ENCODE results near the gene RAB6A. TPM values are rescaled to one million over a fixed set of nuclear protein-coding genes. Genes with fewer than 3 reads are reported as not detected.
A peak's percentile ranks its signal among the peaks of the same experiment; 100 is the strongest.

Gene RAB6A
- 51.5 TPM for polyA plus RNA-seq (2013)

- Histone ChIP-seq H3K4me1 (ENCODE audit: control extremely low read depth in 1 of 4, control insufficient read depth in 4 of 4, insufficient read depth in 4 of 4, low read length in 3 of 4) (peaks cover 0 to 19% (median 11%) of the 10 kb centered on the region in 4 experiments), H3K4me3 (ENCODE audit: control insufficient read depth in 1 of 7, extremely low read depth in 1 of 7, insufficient read depth in 4 of 7, low read depth in 2 of 7, low read length in 6 of 7) (peak within 1 kb of the TSS; percentile 82 to 97 (median 94)), H3K27me3 (replicated peaks in 2 of 5; ENCODE audit: control insufficient read depth in 4 of 5, insufficient read depth in 5 of 5, low read length in 4 of 5) (no peaks in the 10 kb centered on the region), H3K9me3 (ENCODE audit: control extremely low read depth in 1 of 5, control insufficient read depth in 4 of 5, insufficient read depth in 2 of 5, low read depth in 1 of 5, low read length in 4 of 5) (no peaks in the 10 kb centered on the region), H3K27ac (ENCODE audit: insufficient read depth in 1 of 2, low read depth in 1 of 2, low read length in 2 of 2, poor library complexity in 1 of 2, severe bottlenecking in 2 of 2) (peak within 1 kb of the TSS; percentile 33 to 87), H3K36me3 (ENCODE audit: control insufficient read depth in 4 of 4, insufficient read depth in 4 of 4, low read length in 3 of 4) (no peaks in the 10 kb centered on the region)
- peak; percentile 100 for DNase-seq
- WGBS (ENCODE audit: insufficient coverage): 0% methylated on average over 61 of the region's 74 CpGs
- ChIA-PET CTCF (interaction anchor here (1.2 to 4.8 kb wide), 3 partner anchors 17 to 99 kb away, joined by 5 to 28 read pairs (median 7); no protein-coding TSS in a partner anchor), POLR2A (interaction anchor here (1.1 to 1.5 kb wide), 3 partner anchors 8 to 119 kb away, joined by 3 to 10 read pairs (median 3); no protein-coding TSS in a partner anchor)
Measured at GRCh38 chr11:73760679-73761402, at the start of gene RAB6A. RAB6A (minus strand) TSS chr11:73761074; CDS start chr11:73760635, 439 bp downstream.

- Histone ChIP-seq H3K4me1 (ENCODE audit: control extremely low read depth in 1 of 4, control insufficient read depth in 4 of 4, insufficient read depth in 4 of 4, low read length in 3 of 4) (no peaks in the 10 kb centered on the region), H3K36me3 (ENCODE audit: control insufficient read depth in 4 of 4, insufficient read depth in 4 of 4, low read length in 3 of 4) (peaks cover 7 to 13% (median 8%) of the 10 kb centered on the region in 4 experiments), H3K27me3 (replicated peaks in 2 of 5; ENCODE audit: control insufficient read depth in 4 of 5, insufficient read depth in 5 of 5, low read length in 4 of 5) (no peaks in the 10 kb centered on the region), H3K9me3 (ENCODE audit: control extremely low read depth in 1 of 5, control insufficient read depth in 4 of 5, insufficient read depth in 2 of 5, low read depth in 1 of 5, low read length in 4 of 5) (no peaks in the 10 kb centered on the region), H3K4me3 (ENCODE audit: control insufficient read depth in 1 of 7, extremely low read depth in 1 of 7, insufficient read depth in 4 of 7, low read depth in 2 of 7, low read length in 6 of 7) (no peak overlapping the region), H3K27ac (ENCODE audit: insufficient read depth in 1 of 2, low read depth in 1 of 2, low read length in 2 of 2, poor library complexity in 1 of 2, severe bottlenecking in 2 of 2) (no peak overlapping the region)
- ChIA-PET CTCF (interaction anchor here (1.0 kb wide), 1 partner anchor 8 kb away, joined by 3 read pairs; no protein-coding TSS in a partner anchor), POLR2A (no interaction called here)
- no CpG with 5 or more reads among the region's 1 CpG for WGBS (ENCODE audit: insufficient coverage)
- no peak for DNase-seq
Measured at GRCh38 chr11:73810637-73811036, 49.8 kb upstream of the RAB6A start.

GRCh38 chr11:73808052-73808451 lies 47.2 kb upstream of the RAB6A start:
- POLR2A ChIA-PET: no interaction called here
- no peak for DNase-seq
- no peak overlapping the region for H3K27ac ChIP-seq (ENCODE audit: insufficient read depth in 1 of 2, low read depth in 1 of 2, low read length in 2 of 2, poor library complexity in 1 of 2, severe bottlenecking in 2 of 2)
- H3K4me1 ChIP-seq (ENCODE audit: control extremely low read depth in 1 of 4, control insufficient read depth in 4 of 4, insufficient read depth in 4 of 4, low read length in 3 of 4): no peaks in the 10 kb centered on the region
- CTCF ChIA-PET: interaction anchor here (1.0 kb wide), 1 partner anchor 20 kb away, joined by 3 read pairs; no protein-coding TSS in a partner anchor
- no peaks in the 10 kb centered on the region for H3K9me3 ChIP-seq (ENCODE audit: control extremely low read depth in 1 of 5, control insufficient read depth in 4 of 5, insufficient read depth in 2 of 5, low read depth in 1 of 5, low read length in 4 of 5)
- no CpG with 5 or more reads among the region's 1 CpG for WGBS (ENCODE audit: insufficient coverage)
- H3K36me3 ChIP-seq (ENCODE audit: control insufficient read depth in 4 of 4, insufficient read depth in 4 of 4, low read length in 3 of 4): peaks cover 7 to 12% (median 8%) of the 10 kb centered on the region in 4 experiments
- no peaks in the 10 kb centered on the region for H3K27me3 ChIP-seq (replicated peaks in 2 of 5; ENCODE audit: control insufficient read depth in 4 of 5, insufficient read depth in 5 of 5, low read length in 4 of 5)
- H3K4me3 ChIP-seq (ENCODE audit: control insufficient read depth in 1 of 7, extremely low read depth in 1 of 7, insufficient read depth in 4 of 7, low read depth in 2 of 7, low read length in 6 of 7): no peak overlapping the region

- Histone ChIP-seq H3K4me1 (ENCODE audit: control extremely low read depth in 1 of 4, control insufficient read depth in 4 of 4, insufficient read depth in 4 of 4, low read length in 3 of 4) (no peaks in the 10 kb centered on the region), H3K4me3 (ENCODE audit: control insufficient read depth in 1 of 7, extremely low read depth in 1 of 7, insufficient read depth in 4 of 7, low read depth in 2 of 7, low read length in 6 of 7) (no peak overlapping the region), H3K27me3 (replicated peaks in 2 of 5; ENCODE audit: control insufficient read depth in 4 of 5, insufficient read depth in 5 of 5, low read length in 4 of 5) (no peaks in the 10 kb centered on the region), H3K27ac (ENCODE audit: insufficient read depth in 1 of 2, low read depth in 1 of 2, low read length in 2 of 2, poor library complexity in 1 of 2, severe bottlenecking in 2 of 2) (no peak overlapping the region), H3K36me3 (ENCODE audit: control insufficient read depth in 4 of 4, insufficient read depth in 4 of 4, low read length in 3 of 4) (peaks cover 4 to 12% (median 8%) of the 10 kb centered on the region in 4 experiments), H3K9me3 (ENCODE audit: control extremely low read depth in 1 of 5, control insufficient read depth in 4 of 5, insufficient read depth in 2 of 5, low read depth in 1 of 5, low read length in 4 of 5) (no peaks in the 10 kb centered on the region)
- no peak for DNase-seq
- ChIA-PET CTCF (no interaction called here), POLR2A (no interaction called here)
Measured at GRCh38 chr11:73804712-73805111, 43.8 kb upstream of the RAB6A start.

- POLR2A ChIA-PET: no interaction called here
- no peak overlapping the region for H3K4me3 ChIP-seq (ENCODE audit: control insufficient read depth in 1 of 7, extremely low read depth in 1 of 7, insufficient read depth in 4 of 7, low read depth in 2 of 7, low read length in 6 of 7)
- CTCF ChIA-PET: no interaction called here
- H3K36me3 ChIP-seq (ENCODE audit: control insufficient read depth in 4 of 4, insufficient read depth in 4 of 4, low read length in 3 of 4): peaks cover 0 to 18% (median 7%) of the 10 kb centered on the region in 4 experiments
- no peaks in the 10 kb centered on the region for H3K4me1 ChIP-seq (ENCODE audit: control extremely low read depth in 1 of 4, control insufficient read depth in 4 of 4, insufficient read depth in 4 of 4, low read length in 3 of 4)
- no CpG with 5 or more reads among the region's 1 CpG for WGBS (ENCODE audit: insufficient coverage)
- H3K27ac ChIP-seq (ENCODE audit: insufficient read depth in 1 of 2, low read depth in 1 of 2, low read length in 2 of 2, poor library complexity in 1 of 2, severe bottlenecking in 2 of 2): no peak overlapping the region
- H3K9me3 ChIP-seq (ENCODE audit: control extremely low read depth in 1 of 5, control insufficient read depth in 4 of 5, insufficient read depth in 2 of 5, low read depth in 1 of 5, low read length in 4 of 5): no peaks in the 10 kb centered on the region
- no peak for DNase-seq
- H3K27me3 ChIP-seq (replicated peaks in 2 of 5; ENCODE audit: control insufficient read depth in 4 of 5, insufficient read depth in 5 of 5, low read length in 4 of 5): no peaks in the 10 kb centered on the region
Measured at GRCh38 chr11:73801136-73801535, 40.3 kb upstream of the RAB6A start.

GRCh38 chr11:73800276-73800806 lies 39.5 kb upstream of the RAB6A start:
- WGBS (ENCODE audit: insufficient coverage): 100% methylated on average over 3 of the region's 4 CpGs

GRCh38 chr11:73797457-73797856 lies 36.6 kb upstream of the RAB6A start:
- Histone ChIP-seq H3K9me3 (ENCODE audit: control extremely low read depth in 1 of 5, control insufficient read depth in 4 of 5, insufficient read depth in 2 of 5, low read depth in 1 of 5, low read length in 4 of 5) (no peaks in the 10 kb centered on the region), H3K4me3 (ENCODE audit: control insufficient read depth in 1 of 7, extremely low read depth in 1 of 7, insufficient read depth in 4 of 7, low read depth in 2 of 7, low read length in 6 of 7) (no peak overlapping the region), H3K36me3 (ENCODE audit: control insufficient read depth in 4 of 4, insufficient read depth in 4 of 4, low read length in 3 of 4) (peaks cover 0 to 15% (median 7%) of the 10 kb centered on the region in 4 experiments), H3K27me3 (replicated peaks in 2 of 5; ENCODE audit: control insufficient read depth in 4 of 5, insufficient read depth in 5 of 5, low read length in 4 of 5) (no peaks in the 10 kb centered on the region), H3K4me1 (ENCODE audit: control extremely low read depth in 1 of 4, control insufficient read depth in 4 of 4, insufficient read depth in 4 of 4, low read length in 3 of 4) (peaks cover 0 to 4% (median 0%) of the 10 kb centered on the region in 4 experiments), H3K27ac (ENCODE audit: insufficient read depth in 1 of 2, low read depth in 1 of 2, low read length in 2 of 2, poor library complexity in 1 of 2, severe bottlenecking in 2 of 2) (no peak overlapping the region)
- no peak for DNase-seq
- POLR2A ChIA-PET: no interaction called here
- CTCF ChIA-PET: no interaction called here
- WGBS (ENCODE audit: insufficient coverage): 90% methylated on average over 9 of the region's 10 CpGs

More at GRCh38 chr11:73800276-73800806, 39.5 kb upstream of the RAB6A start:
- Histone ChIP-seq H3K4me3 (ENCODE audit: control insufficient read depth in 1 of 7, extremely low read depth in 1 of 7, insufficient read depth in 4 of 7, low read depth in 2 of 7, low read length in 6 of 7) (no peak overlapping the region), H3K9me3 (ENCODE audit: control extremely low read depth in 1 of 5, control insufficient read depth in 4 of 5, insufficient read depth in 2 of 5, low read depth in 1 of 5, low read length in 4 of 5) (no peaks in the 10 kb centered on the region), H3K36me3 (ENCODE audit: control insufficient read depth in 4 of 4, insufficient read depth in 4 of 4, low read length in 3 of 4) (peaks cover 0 to 15% (median 7%) of the 10 kb centered on the region in 4 experiments), H3K4me1 (ENCODE audit: control extremely low read depth in 1 of 4, control insufficient read depth in 4 of 4, insufficient read depth in 4 of 4, low read length in 3 of 4) (no peaks in the 10 kb centered on the region), H3K27me3 (replicated peaks in 2 of 5; ENCODE audit: control insufficient read depth in 4 of 5, insufficient read depth in 5 of 5, low read length in 4 of 5) (no peaks in the 10 kb centered on the region), H3K27ac (ENCODE audit: insufficient read depth in 1 of 2, low read depth in 1 of 2, low read length in 2 of 2, poor library complexity in 1 of 2, severe bottlenecking in 2 of 2) (no peak overlapping the region)
- ChIA-PET POLR2A (interaction anchor here (0.6 kb wide), 1 partner anchor 504 kb away, joined by 3 read pairs; no protein-coding TSS in a partner anchor), CTCF (no interaction called here)
- DNase-seq: no peak

Data from common myeloid progenitor, CD34-positive (primary cell).